GM12892 (cell line): Measurements from ENCODE around the gene ZNF138.

Experiments
- POLR2A ChIP-seq: IDR thresholded peaks from 2 replicates; pipeline ENCODE4 v1.6.1; 2011; ENCODE audit warnings: low read depth, low read length, control low read depth
- POLR2AphosphoS5 ChIP-seq: IDR thresholded peaks from 2 replicates; pipeline ENCODE4 v1.6.1; 2011; ENCODE audit warnings: low read depth, low read length, control low read depth
- TAF1 ChIP-seq: IDR thresholded peaks from 2 replicates; pipeline ENCODE4 v1.6.1; 2011; ENCODE audit warnings: low read depth, mild to moderate bottlenecking, control low read depth, low read length, borderline replicate concordance

GRCh38 chr7:64867863-64868440, 73.7 kb downstream of the ZNF138 start:
- no peak for TF ChIP-seq POLR2A
- TF ChIP-seq POLR2AphosphoS5: no peak
- TF ChIP-seq TAF1: no peak
